NCI-H345 treated with DMSO at 0.1 percent for 48 hours (cell line): ENCODE measurements around the gene ADARB1.

Experiments
- DNase-seq: peaks from one replicate; lab custom pipeline; 2025; ENCODE audit not compliant: unreplicated experiment; lab: John Stamatoyannopoulos, UW

ADARB1 gene

DNA sequence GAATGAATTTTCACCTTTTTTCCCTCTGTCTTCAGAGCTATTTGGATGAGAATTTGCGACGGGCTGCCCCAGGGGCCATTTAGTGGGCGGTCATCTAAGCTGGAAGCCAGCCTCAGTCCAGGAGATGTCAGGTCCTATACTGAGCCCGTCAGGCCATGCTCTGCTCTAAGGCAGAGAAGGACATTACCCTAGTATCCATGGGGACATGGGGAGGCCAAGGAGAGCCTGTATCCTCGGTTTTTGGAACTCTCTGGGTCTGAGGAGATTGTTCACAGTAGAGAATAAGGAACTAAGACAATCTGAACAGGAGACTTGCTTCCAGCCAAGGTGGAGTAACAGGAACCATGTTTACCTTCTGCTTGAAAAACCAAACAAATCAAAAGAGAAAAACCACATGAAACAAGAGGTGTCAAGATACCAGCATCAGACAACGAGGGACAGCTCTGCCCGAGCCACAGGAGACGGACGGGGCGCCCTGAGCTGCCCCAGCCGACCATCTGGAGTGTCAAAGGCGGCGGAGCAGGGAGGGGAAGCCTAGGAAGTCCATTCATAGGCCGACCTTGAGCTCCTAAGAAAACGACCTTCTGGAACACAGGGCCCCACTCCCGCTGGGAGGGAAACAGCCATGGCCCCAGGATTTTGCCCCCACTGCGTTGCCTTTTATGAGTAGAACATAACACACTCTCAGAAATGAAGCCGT lies 20.0 kb upstream of the ADARB1 start:
- no peak for DNase-seq

GRCh38 chr21:45054927-45055612 lies 19.3 kb upstream of the ADARB1 start:
- DNase-seq: no peak

DNA sequence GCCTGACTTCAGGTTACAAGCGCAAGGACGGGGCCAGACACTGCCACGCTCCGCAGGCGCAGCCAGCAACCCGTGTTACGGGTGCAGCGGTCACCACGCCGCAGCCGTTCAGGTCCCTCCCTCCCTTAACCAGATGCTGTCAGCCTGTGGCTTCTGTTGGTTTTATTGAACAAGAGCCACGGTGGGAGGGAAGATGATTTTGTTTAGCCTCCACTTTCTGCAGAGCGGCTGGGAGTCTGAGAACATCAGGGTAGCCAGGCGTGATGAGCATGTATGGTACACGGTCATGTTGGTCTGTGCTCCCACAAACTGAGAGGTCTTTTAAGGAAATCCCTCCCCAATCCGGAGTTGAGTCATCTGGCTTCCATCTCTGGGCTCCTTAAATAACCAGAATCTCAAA lies 18.5 kb upstream of the ADARB1 start:
- DNase-seq: no peak

DNA sequence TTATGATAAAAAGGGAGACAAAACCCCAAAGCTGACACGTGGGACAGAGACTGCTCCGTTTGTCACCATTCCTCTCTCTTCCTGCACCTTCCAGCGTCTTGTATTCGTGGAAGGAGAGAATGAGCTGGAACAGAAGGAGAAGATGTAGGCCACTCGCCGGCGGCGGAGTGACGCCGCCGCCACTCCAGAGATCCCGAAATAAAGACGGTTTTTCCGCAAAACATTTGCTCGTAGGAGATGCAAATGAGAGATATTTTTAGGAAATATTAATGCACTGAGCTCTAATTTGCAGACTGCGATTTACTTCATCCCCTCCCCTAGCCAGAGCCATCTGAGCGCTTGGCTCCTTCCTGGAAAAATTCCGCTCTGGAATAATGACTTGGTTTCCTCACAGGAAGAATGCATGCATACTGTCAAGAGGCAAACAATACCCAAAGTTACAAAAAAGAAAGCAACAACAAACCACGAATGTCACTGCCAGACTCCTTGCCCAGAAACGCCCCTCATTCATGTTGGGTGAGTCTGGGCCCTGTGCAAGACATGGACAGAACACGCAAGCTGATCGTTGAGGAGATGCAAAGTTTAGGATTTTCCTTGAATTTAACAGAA lies 18.0 kb upstream of the ADARB1 start:
- DNase-seq: no peak

DNA sequence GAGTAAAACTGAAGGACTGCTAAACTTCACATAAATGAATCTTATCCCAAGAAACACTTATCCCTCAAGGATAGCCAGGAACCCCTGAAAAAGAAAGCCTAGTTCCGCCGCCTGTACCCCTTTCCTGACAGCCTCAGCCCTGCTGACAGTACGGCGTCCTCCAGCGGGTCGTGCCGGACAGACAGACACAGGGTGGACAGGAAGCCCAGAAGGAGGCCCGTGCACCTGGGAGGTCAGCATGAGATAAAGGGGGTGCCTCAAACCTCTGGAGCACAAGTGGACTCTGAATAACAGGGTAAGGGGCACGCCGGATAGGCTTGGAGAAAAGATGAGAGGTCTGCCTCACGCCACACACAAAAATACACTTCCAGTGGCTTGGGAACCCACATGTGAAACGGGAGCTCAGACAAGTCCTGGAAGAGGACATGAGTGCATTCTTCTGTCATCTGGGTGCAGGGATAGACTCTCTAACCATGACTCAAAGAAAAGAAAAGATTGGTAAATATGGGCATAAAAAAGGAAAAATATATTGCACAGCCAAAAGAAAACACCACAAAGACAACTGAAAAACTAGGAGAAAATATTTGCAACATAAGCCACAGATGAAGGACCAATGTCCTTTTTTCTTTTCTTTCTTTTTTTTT lies 17.3 kb upstream of the ADARB1 start:
- no peak for DNase-seq

GRCh38 chr21:45057886-45058285 lies 16.5 kb upstream of the ADARB1 start:
- DNase-seq: no peak

GRCh38 chr21:45059121-45059520 lies 15.3 kb upstream of the ADARB1 start:
- no peak for DNase-seq

DNA sequence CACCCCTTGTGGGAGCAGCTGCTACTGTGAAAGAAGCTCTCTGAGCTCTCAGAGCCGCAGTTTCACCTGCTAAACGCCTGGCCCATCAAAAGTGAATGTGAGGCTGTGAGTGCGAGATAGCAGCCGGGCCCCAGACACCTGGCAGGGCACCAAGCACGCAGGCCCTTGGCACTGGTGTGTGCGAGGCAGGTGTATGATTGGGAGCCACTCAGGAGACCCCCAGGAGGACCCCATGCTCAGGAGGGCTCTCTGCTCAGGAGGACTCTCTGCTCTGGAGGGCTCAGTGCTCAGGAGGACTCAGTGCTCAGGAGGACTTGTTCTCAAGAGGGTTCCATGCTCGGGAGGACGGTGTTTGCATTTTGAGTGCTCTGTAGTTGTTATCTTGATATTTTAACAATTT lies 14.3 kb upstream of the ADARB1 start:
- no peak for DNase-seq

- no peak for DNase-seq
Observed at GRCh38 chr21:45060675-45061311, 13.6 kb upstream of the ADARB1 start.

- no peak for DNase-seq
Observed at GRCh38 chr21:45064091-45064490, 10.3 kb upstream of the ADARB1 start.

DNA sequence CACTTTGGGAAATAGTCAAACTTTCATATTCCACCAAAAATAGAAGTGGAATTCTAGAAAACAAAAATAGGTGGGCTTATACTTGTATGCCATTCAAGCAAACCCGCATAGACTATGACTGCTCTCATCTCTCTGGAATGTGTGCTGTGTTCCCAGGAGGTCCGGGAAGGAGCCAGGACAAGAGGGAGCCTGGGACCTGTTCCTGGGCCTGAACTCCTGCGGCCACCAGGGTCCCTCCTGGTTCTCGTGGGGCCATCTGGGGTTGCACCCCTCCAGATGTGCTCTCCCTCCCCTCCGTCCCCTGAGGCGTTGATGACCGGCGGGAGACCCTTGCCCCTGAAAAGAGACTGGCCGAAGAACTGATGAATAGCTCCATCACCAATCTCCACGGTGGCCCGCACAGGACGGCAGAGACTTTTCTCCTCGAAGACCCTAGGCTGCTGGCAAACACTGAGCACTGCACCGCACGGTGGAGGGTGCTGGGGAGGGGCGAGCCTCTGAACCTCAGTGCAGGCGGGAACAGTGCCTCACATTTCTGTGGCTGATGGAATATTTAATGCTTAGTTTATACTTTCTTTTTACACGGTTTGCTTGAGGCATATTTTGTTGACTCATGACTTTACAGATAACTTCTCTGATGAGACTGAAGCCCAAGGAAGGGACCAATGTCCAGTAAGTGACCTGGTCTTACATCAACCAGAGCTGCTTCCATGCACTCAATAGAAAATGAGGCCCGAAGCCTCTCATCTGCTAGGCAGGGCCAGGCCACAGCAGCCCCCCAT lies 9.6 kb upstream of the ADARB1 start:
- no peak for DNase-seq

DNA sequence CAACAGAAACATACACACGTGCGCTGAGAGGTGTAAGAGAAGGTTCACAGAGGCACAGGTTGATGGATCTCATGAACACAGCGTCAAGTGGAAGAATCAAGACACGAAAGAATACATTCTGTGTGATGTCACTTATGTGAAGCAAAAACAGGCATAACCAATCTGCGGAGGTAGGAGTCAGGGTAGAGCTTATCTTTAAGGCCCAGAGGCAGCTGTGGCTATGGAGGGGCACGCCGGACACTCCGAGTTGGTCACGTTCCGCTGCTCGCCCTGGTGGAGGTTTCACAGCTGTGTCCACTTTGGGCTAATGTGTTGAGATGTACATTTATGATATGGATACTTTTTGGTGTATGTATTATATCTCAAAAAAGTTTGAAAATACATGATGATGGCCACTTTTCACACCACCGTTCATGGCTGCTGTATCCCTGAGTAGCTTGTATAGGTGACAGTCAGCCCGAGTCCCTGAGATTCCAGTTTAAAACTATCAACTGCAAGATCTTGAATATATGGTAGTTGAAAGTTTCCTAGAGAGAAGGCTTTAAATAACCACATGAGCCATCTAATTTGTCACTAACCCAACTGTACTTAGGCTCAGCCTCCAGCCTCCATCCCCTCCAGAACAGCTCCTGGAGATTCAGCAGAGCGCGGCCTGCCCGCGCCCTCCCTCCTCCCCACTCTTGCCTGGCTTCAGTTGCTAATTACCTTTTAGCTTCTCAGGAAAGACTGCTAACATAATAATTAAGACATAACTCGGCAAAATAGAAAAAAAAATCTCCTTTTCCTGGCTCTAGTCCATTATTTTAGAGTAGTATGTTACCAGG lies 6.7 kb upstream of the ADARB1 start:
- DNase-seq: no peak

GRCh38 chr21:45069085-45069484 lies 5.3 kb upstream of the ADARB1 start:
- no peak for DNase-seq

- DNase-seq: no peak
Observed at GRCh38 chr21:45069711-45070110, 4.7 kb upstream of the ADARB1 start.

DNA sequence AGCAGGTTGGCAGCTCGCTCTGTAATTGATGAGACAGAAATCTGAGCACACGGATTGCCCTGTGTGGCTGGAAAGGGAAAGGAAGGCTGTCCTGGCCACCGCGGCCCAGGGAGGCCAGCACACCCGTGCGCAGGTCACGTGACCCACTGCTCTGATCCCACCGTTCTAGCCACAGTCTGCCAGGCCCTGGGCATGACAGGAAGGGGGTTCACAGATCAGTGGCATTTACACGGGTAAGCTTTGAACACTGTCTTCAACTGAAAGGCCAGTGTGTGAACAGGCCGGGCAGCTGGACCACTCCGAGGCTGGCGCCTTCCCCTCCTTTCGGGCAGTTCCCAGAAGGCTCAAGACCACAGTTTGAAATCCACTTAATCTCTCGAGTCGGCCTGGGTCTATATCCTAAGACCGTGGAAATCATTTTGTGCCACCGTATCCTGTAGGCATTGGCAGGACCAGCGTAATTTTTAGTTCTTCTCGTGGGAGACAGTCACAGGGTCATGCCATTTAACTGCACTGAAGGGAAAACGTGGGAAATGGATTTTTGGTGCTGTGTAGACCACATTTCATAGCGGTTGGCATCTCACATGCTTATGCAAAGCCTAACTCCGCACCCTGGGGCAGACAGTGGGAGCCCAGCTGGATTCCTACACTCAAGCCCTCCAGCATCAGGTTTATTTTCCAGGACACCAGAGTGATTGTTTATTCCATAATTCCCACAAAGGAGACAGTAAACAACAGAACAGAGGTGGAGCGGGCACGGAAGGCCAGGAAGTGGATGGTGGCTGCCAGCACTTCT lies 3.1 kb upstream of the ADARB1 start:
- no peak for DNase-seq

DNA sequence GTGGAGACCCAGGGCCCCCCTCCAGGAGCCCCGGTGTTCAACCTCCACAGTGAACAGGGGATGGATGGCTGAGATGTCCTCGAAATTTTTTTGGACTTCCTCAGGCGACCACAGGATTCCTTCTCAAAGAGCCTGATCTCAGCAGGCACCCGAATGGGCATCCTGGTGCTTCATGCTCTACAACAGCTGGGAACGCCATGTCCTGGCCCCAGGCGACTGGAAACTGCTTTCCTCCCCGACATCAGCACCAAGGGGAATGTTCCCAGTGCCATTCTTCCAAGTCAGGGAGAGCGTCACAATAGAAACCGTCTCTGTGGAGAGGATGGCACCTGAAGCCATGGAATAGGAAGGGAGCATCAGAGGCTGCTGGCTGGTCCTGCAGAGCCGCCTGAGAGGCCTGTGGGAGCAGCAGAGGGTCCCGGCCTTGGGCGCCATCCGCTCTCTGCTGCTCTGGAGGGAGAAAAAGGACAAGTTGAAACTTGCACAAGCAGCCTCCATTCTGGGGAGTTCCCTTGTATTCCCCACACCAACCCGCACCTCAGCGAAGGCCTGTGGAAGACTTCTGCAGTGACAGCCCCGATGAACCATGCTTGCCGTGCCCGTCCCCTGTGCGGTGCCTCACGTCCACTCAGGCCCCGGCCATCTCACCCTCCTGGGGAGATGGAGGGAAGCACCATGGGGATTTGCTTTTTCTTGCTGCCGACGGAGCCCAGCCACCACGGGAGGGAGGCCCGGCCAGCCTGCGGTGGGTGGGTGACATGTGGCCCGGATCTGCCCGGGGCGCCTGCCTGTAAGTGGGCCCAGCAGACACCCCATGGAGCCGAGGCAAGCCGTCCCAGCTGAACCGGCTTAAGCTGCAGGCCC lies 2.3 kb upstream of the ADARB1 start:
- DNase-seq: no peak

DNA sequence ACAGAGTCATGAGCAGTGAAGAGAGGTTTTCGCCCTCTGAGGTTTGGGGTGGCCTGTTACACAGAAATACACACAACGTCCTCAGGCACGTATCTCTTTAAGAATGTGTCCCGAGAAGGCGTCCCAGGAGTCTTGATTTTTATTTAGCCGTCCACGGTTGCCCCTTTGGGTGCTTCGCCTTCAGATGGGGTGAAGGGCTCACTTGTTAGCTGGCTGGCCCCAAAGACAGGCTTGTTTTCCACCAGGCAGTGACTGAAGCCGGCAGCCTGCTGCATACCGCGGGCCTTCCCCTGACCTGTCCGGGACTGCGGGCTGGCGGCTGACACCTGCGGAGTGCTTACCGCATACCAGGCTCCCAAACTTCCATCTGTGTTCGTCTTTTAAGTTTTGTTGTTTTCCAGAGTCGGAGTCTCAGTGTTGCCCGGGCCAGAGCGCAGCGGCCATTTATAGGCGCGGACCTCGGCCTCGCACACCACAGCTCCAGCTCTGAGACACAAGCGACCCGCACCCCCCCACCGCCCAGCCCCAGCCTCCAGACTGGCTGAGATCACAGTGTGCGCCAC lies 1.6 kb upstream of the ADARB1 start:
- DNase-seq: no peak
